Measurements from ENCODE around the gene MAPK9. TPM values are rescaled to one million over a fixed set of nuclear protein-coding genes. Genes with fewer than 3 reads are reported as not detected.
A peak's percentile ranks its signal among the peaks of the same experiment; 100 is the strongest.

Gene MAPK9
- total RNA-seq, 2 donors from 2014 or later = 46.4 to 50.2 TPM

DNA sequence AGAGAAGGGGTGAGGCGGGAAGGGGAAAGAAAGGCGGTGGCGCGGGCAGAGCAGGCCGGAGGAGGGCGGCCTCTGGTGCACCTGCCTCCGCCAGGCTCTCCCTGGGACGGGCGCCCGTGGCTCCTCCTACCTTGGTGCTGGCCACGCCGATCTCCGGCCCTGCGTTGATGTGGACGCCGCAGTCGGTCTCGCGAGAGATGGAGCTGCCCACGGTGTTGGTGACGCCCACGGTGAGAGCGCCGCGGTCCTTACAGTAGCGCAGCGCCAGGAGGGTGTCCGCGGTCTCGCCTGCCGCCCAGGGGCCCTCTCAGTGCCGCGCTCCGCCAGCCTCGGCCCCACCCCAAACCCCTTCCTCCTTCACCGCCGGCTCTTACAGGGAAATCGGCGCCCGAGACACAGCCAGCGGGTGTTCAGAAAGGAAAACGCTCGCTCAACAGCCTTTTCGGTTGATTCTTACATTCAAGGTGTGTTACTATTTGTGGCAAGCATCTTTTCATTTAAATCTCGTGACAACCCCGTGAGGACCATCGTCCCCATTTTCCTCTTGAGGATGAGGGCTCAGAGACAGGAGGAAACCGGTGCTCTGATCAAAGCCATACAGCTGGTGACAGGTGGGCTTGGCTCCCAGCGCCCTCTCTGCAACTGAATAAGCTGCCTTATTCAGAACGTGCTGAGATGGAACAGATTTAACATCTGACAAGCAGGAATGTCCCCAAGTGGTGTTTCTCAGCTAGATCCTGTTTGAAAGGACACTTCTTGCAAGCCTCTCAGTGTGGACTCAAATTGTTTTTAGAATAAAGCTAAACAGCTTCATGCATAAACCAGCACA lies 22.0 kb upstream of the MAPK9 start:
- TF ChIP-seq, protein P1, sequence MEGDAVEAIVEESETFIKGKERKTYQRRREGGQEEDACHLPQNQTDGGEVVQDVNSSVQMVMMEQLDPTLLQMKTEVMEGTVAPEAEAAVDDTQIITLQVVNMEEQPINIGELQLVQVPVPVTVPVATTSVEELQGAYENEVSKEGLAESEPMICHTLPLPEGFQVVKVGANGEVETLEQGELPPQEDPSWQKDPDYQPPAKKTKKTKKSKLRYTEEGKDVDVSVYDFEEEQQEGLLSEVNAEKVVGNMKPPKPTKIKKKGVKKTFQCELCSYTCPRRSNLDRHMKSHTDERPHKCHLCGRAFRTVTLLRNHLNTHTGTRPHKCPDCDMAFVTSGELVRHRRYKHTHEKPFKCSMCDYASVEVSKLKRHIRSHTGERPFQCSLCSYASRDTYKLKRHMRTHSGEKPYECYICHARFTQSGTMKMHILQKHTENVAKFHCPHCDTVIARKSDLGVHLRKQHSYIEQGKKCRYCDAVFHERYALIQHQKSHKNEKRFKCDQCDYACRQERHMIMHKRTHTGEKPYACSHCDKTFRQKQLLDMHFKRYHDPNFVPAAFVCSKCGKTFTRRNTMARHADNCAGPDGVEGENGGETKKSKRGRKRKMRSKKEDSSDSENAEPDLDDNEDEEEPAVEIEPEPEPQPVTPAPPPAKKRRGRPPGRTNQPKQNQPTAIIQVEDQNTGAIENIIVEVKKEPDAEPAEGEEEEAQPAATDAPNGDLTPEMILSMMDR (IDR thresholded peaks at IDR 0.05) = no peak
- no peak overlapping the region for H3K9ac ChIP-seq (ENCODE audit: low read depth in 2 of 2, low read length in 2 of 2)
- H3K27me3 ChIP-seq = no peaks in the 10 kb centered on the region
- peak overlapping the region; percentile 28 for H3K4me3 ChIP-seq
- DNase-seq = peak; percentile 82
- H3K27ac ChIP-seq = no peak overlapping the region
- intact Hi-C loops (cut with DNase I) = loop anchor here (10.0 kb wide), 1 partner anchor 109 kb away; the partner anchor contains the start of gene RASGEF1C
- H3K9me3 ChIP-seq = no peaks in the 10 kb centered on the region
- H3K4me1 ChIP-seq = no peaks in the 10 kb centered on the region
- no peaks in the 10 kb centered on the region for H3K36me3 ChIP-seq

DNA sequence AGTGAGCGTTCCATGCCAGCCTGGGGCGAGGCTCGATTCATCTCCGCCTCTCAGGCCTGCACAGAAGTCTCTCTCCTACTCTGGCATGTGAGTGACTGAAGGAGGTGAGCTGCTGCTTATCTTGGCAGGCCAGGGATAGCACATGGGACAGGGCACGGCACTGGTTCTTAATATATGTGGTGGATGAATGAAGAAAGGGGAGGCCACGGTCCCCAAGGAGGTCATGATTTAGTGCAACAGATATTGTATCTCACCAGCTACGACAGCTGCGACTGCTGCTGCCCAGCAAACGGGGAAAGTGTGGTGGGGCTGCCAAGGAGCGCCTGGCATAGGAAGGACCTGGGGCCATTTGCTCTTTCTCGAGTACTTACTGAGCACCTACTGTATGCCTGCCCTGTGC lies 19.3 kb upstream of the MAPK9 start:
- TF ChIP-seq, protein P1 (IDR thresholded peaks at IDR 0.05) = no peak
- Histone ChIP-seq H3K27ac (no peak overlapping the region), H3K9ac (ENCODE audit: low read depth in 2 of 2, low read length in 2 of 2) (no peak overlapping the region), H3K9me3 (no peaks in the 10 kb centered on the region), H3K36me3 (no peaks in the 10 kb centered on the region), H3K4me3 (no peak overlapping the region), H3K27me3 (no peaks in the 10 kb centered on the region), H3K4me1 (no peaks in the 10 kb centered on the region)
- intact Hi-C loops (cut with DNase I) = loop anchor here (10.0 kb wide), 1 partner anchor 106 kb away; the partner anchor contains the start of gene RASGEF1C
- no peak for DNase-seq

DNA sequence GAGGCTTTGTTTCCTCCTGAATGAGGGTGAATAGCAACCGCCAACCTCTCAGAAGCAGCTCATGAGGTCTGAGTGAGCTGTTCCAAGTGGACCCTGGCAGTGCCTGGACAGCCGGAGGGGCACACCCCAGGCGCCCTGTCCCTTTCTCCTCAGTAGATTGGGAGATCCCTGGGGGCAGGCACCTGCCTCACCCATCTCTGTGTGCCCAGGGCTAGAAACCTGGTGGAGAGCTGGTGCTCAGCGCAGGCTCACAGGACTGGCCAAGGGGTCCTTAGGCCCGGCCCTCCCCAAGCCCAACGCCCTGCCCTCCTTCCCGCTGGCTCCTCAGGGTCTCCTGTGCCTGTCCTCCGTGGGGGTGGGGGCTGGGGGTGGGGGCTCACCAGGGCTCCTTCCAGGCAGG lies 14.9 kb upstream of the MAPK9 start:
- no peak for DNase-seq
- H3K36me3 ChIP-seq = no peaks in the 10 kb centered on the region

DNA sequence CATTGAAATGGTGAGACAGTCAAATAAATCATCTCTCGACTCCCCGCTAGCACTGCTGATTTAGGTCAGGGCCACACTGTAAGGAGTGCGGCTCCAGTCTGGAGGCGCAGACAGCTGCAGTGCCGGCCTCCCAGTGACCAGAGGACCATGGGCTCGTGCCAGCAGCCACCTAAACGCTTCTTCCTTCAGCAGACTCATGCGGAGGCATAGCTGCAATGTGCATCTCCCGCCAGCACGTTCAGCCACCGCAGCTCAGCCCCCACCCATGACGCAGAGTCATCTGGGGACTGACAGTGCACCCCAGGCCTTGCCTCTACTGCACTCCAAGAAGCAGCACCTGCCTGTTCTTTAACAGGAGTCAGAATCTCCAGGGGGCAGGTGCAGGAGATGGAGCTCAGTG lies 13.6 kb upstream of the MAPK9 start:
- no peaks in the 10 kb centered on the region for H3K27me3 ChIP-seq
- TF ChIP-seq, protein P1 (IDR thresholded peaks at IDR 0.05) = no peak
- H3K4me1 ChIP-seq = no peaks in the 10 kb centered on the region
- no peaks in the 10 kb centered on the region for H3K9me3 ChIP-seq
- intact Hi-C loops (cut with DNase I) = no loop called here
- no peaks in the 10 kb centered on the region for H3K36me3 ChIP-seq
- H3K9ac ChIP-seq (ENCODE audit: low read depth in 2 of 2, low read length in 2 of 2) = no peak overlapping the region
- no peak overlapping the region for H3K27ac ChIP-seq
- DNase-seq = no peak
- no peak overlapping the region for H3K4me3 ChIP-seq

More for the DNA sequence above, 14.9 kb upstream of the MAPK9 start:
- intact Hi-C loops (cut with DNase I) = no loop called here
- no peaks in the 10 kb centered on the region for H3K4me1 ChIP-seq
- TF ChIP-seq, protein P1 (IDR thresholded peaks at IDR 0.05) = no peak
- H3K9ac ChIP-seq (ENCODE audit: low read depth in 2 of 2, low read length in 2 of 2) = no peak overlapping the region
- no peak overlapping the region for H3K27ac ChIP-seq
- H3K27me3 ChIP-seq = no peaks in the 10 kb centered on the region
- no peak overlapping the region for H3K4me3 ChIP-seq
- no peaks in the 10 kb centered on the region for H3K9me3 ChIP-seq

DNA sequence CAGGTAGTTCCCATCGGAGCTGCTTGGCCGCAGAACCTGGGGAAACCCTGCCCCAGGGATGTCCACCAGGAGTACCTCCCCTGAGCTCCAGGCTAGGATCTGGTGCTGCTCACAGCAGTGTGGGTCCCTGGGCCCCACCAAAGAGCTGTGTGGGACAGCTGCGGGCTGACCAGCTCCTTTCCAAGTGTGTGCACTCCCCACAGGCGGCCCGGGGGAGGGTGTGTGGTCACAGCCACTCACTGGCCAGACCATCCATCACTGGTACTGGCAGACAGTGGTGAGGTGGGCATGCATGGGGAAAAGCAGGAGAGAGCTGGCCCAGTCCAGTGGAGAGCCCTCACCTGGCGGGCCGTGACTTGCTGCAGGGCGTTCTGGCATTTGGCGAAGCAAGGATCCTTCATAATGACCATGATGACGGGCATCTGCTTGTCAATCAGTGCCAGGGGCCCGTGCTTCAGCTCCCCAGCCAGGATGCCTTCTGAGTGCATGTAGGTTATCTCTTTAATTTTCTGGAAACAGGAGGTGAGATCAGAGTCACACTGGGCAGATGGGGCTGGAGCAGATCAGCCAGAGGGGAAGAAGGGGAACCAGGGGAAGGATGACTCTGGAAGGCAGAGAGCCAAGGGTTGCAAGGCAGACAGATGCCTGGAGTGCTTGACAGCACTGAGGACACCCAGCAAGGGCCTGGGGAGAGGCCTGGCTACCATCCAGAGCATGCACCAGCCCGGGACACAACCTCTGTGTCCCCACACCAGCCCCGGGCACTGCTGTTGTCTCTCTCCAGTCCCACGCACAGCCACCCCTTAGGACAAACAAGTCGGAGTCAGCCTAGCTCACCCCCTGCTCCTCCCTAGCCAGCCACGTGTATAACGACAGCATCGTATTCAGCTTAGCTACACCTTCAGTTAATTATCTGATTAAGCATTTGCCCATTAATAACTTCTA lies 12.8 kb upstream of the MAPK9 start:
- no peaks in the 10 kb centered on the region for H3K9me3 ChIP-seq
- H3K27me3 ChIP-seq = no peaks in the 10 kb centered on the region
- TF ChIP-seq, protein P1 (IDR thresholded peaks at IDR 0.05) = no peak
- no peak overlapping the region for H3K4me3 ChIP-seq
- intact Hi-C loops (cut with DNase I) = no loop called here
- DNase-seq = no peak
- no peaks in the 10 kb centered on the region for H3K36me3 ChIP-seq
- H3K9ac ChIP-seq (ENCODE audit: low read depth in 2 of 2, low read length in 2 of 2) = no peak overlapping the region
- no peaks in the 10 kb centered on the region for H3K4me1 ChIP-seq
- H3K27ac ChIP-seq = no peak overlapping the region
